Measurements from ENCODE around the gene ZCCHC7. TPM values are rescaled to one million over a fixed set of nuclear protein-coding genes. Genes with fewer than 3 reads are reported as not detected.
A peak's percentile ranks its signal among the peaks of the same experiment; 100 is the strongest.

Gene ZCCHC7
- total and polyA plus RNA-seq, 7 experiments from 2014 or later: 26.1 to 47.1 (median 40.3) TPM

DNA sequence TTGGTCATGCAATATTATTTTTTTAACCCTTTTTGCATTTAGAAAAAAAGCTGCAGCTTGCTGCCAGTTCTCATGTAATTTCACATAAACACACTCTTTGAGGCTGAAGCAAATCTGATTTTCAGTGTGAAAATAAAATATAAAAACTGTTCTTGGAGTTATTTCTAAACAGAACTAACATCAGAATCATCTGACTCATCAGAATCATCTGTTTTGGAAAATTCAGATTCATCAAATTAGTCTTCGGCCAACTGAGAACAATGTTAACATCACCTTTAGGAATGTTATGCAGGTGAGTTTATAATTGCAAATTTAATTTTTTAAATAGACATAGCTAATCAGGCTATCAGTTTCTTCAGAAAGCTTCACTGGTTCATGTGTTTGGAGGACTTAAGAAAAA lies 45.3 kb downstream of the ZCCHC7 start:
- H3K36me3 Mint-ChIP-seq: peaks cover 9 to 71% (median 48%) of the 10 kb centered on the region in 5 donors
- intact Hi-C loops (cut with micrococcal nuclease): no loop called here

DNA sequence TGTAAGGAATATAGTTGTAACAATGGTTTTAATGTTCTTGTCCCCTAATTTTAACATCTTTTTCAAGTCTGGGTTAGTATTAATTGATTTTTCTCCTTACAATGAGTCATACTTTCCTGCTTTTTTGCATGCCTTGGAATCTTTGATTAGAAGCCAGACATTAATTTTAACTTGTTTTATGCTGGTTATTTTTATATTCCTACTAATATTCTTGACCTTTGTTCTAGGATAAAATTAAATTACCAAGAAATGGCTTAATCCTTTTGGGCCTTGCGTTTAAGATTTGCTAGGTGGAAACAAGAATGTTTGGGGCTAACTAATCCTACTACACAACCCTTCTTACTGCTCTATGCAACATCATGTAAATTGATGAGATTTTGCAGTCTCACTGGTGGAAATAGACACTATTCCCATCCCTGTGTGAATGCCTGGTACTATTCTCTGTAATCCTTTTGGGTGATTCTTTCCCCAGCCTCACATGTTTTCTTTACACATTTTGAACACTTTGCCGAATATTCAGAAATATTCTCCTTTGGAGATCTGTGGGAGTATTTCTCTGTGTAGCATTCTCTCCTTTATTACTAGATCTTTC lies 47.2 kb downstream of the ZCCHC7 start:
- no peaks in the 10 kb centered on the region for H3K4me1 ChIP-seq (ENCODE audit: control insufficient read depth in 2 of 2, insufficient read depth in 2 of 2, low read length in 2 of 2)
- peaks cover 0 to 4% (median 0%) of the 10 kb centered on the region in 3 experiments for H3K36me3 ChIP-seq (ENCODE audit: control insufficient read depth in 2 of 3, insufficient read depth in 3 of 3, low read length in 3 of 3)
- Mint-ChIP-seq H3K9me3 (peaks cover 0 to 4% (median 0%) of the 10 kb centered on the region in 11 donors), H3K27ac (no peak overlapping the region), H3K27me3 (no peaks in the 10 kb centered on the region), H3K4me1 (peaks cover 0 to 54% (median 42%) of the 10 kb centered on the region in 7 donors), H3K4me3 (no peak overlapping the region), H3K36me3 (peaks cover 5 to 74% (median 52%) of the 10 kb centered on the region in 5 donors)
- ChIA-PET POLR2A (no interaction called here), CTCF (no interaction called here)
- H3K27ac ChIP-seq (ENCODE audit: low read depth, low read length): no peak overlapping the region
- no peaks in the 10 kb centered on the region for H3K9me3 ChIP-seq (ENCODE audit: control insufficient read depth in 2 of 3, low read length in 3 of 3)
- intact Hi-C loops (cut with micrococcal nuclease): no loop called here
- H3K4me3 ChIP-seq (ENCODE audit: low read length): no peak overlapping the region
- no peaks in the 10 kb centered on the region for H3K27me3 ChIP-seq (ENCODE audit: control insufficient read depth in 2 of 2, insufficient read depth in 2 of 2, low read length in 2 of 2)
- ATAC-seq (no peak), DNase-seq (no peak)

More for the DNA sequence above, 45.3 kb downstream of the ZCCHC7 start:
- POLR2A ChIA-PET: no interaction called here
- ATAC-seq (no peak), DNase-seq (no peak)
- Histone ChIP-seq H3K27ac (ENCODE audit: low read depth, low read length) (no peak overlapping the region), H3K4me1 (ENCODE audit: control insufficient read depth in 2 of 2, insufficient read depth in 2 of 2, low read length in 2 of 2) (no peaks in the 10 kb centered on the region), H3K36me3 (ENCODE audit: control insufficient read depth in 2 of 3, insufficient read depth in 3 of 3, low read length in 3 of 3) (peaks cover 0 to 4% (median 0%) of the 10 kb centered on the region in 3 experiments), H3K9me3 (ENCODE audit: control insufficient read depth in 2 of 3, low read length in 3 of 3) (no peaks in the 10 kb centered on the region), H3K27me3 (ENCODE audit: control insufficient read depth in 2 of 2, insufficient read depth in 2 of 2, low read length in 2 of 2) (no peaks in the 10 kb centered on the region), H3K4me3 (ENCODE audit: low read length) (no peak overlapping the region)
- H3K27me3 Mint-ChIP-seq: no peaks in the 10 kb centered on the region
- no peak overlapping the region for H3K4me3 Mint-ChIP-seq
- peak overlapping the region in 1 of 9 donors; percentile 41 for H3K27ac Mint-ChIP-seq
- CTCF ChIA-PET: no interaction called here
- H3K4me1 Mint-ChIP-seq: peaks cover 0 to 45% (median 30%) of the 10 kb centered on the region in 7 donors
- H3K9me3 Mint-ChIP-seq: peaks cover 0 to 4% (median 0%) of the 10 kb centered on the region in 11 donors

DNA sequence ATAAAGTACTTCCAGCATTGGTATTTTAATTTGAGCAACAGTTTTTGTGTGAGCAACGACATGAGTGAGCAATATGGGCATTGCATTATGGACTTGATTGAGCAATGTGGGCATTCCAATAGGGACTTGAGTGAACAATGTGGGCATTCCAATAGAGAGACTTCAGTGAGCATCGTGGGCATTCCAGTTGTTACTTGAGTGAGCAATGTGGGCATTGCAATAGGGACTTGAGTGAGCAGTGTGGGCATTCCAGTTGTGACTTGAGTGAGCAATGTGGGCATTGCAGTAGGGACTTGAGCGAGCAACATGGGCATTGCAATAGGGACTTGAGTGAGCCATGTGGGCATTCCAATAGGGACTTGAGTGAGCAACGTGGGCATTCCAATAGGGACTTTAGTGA lies 52.2 kb downstream of the ZCCHC7 start:
- peaks cover 4 to 40% (median 31%) of the 10 kb centered on the region in 7 donors for H3K4me1 Mint-ChIP-seq
- POLR2A ChIA-PET: no interaction called here
- H3K27ac Mint-ChIP-seq: peak overlapping the region in 1 of 9 donors; percentile 12
- ATAC-seq: no peak
- no peaks in the 10 kb centered on the region for H3K9me3 Mint-ChIP-seq
- no peak overlapping the region for H3K4me3 Mint-ChIP-seq
- CTCF ChIA-PET: no interaction called here
- Histone ChIP-seq H3K4me3 (ENCODE audit: low read length) (no peak overlapping the region), H3K9me3 (ENCODE audit: control insufficient read depth in 2 of 3, low read length in 3 of 3) (no peaks in the 10 kb centered on the region), H3K36me3 (ENCODE audit: control insufficient read depth in 2 of 3, insufficient read depth in 3 of 3, low read length in 3 of 3) (peaks cover 0 to 4% (median 0%) of the 10 kb centered on the region in 3 experiments), H3K27ac (ENCODE audit: low read depth, low read length) (no peak overlapping the region), H3K27me3 (ENCODE audit: control insufficient read depth in 2 of 2, insufficient read depth in 2 of 2, low read length in 2 of 2) (no peaks in the 10 kb centered on the region), H3K4me1 (ENCODE audit: control insufficient read depth in 2 of 2, insufficient read depth in 2 of 2, low read length in 2 of 2) (no peaks in the 10 kb centered on the region)
- intact Hi-C loops (cut with micrococcal nuclease): no loop called here
- peaks cover 0 to 63% (median 40%) of the 10 kb centered on the region in 5 donors for H3K36me3 Mint-ChIP-seq
- no peak for DNase-seq
- H3K27me3 Mint-ChIP-seq: no peaks in the 10 kb centered on the region

DNA sequence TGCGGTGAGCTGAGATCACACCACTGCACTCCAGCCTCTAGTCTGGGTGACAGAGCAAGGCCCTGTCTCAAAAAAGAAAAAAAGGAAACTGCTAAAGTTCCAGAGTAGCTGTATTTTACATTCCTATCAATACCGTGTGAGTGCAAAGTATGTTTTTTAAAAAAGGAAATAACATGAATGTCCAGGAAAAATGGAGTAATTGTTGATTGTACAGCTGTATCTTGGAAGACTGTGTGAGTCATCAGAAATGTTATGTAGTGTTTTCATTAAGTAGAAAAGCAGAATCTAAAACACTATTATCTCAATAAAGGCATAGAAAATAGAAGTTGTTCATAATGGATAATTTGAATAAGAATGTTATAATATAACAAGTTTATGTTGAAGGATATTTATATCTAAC lies 53.9 kb downstream of the ZCCHC7 start:
- Mint-ChIP-seq H3K4me1 (peaks cover 0 to 48% (median 32%) of the 10 kb centered on the region in 7 donors), H3K36me3 (peaks cover 0 to 47% (median 24%) of the 10 kb centered on the region in 5 donors), H3K27ac (no peak overlapping the region), H3K27me3 (no peaks in the 10 kb centered on the region), H3K4me3 (no peak overlapping the region), H3K9me3 (no peaks in the 10 kb centered on the region)
- no peak for DNase-seq
- intact Hi-C loops (cut with micrococcal nuclease): no loop called here
- POLR2A ChIA-PET: interaction anchor here (0.6 kb wide), 1 partner anchor 16 kb away, joined by 3 read pairs; no protein-coding TSS in a partner anchor
- H3K4me3 ChIP-seq (ENCODE audit: low read length): no peak overlapping the region
- CTCF ChIA-PET: no interaction called here
- H3K9me3 ChIP-seq (ENCODE audit: control insufficient read depth in 2 of 3, low read length in 3 of 3): no peaks in the 10 kb centered on the region
- H3K27me3 ChIP-seq (ENCODE audit: control insufficient read depth in 2 of 2, insufficient read depth in 2 of 2, low read length in 2 of 2): no peaks in the 10 kb centered on the region
- no peak for ATAC-seq
- peaks cover 0 to 4% (median 0%) of the 10 kb centered on the region in 3 experiments for H3K36me3 ChIP-seq (ENCODE audit: control insufficient read depth in 2 of 3, insufficient read depth in 3 of 3, low read length in 3 of 3)
- no peak overlapping the region for H3K27ac ChIP-seq (ENCODE audit: low read depth, low read length)
- H3K4me1 ChIP-seq (ENCODE audit: control insufficient read depth in 2 of 2, insufficient read depth in 2 of 2, low read length in 2 of 2): no peaks in the 10 kb centered on the region

DNA sequence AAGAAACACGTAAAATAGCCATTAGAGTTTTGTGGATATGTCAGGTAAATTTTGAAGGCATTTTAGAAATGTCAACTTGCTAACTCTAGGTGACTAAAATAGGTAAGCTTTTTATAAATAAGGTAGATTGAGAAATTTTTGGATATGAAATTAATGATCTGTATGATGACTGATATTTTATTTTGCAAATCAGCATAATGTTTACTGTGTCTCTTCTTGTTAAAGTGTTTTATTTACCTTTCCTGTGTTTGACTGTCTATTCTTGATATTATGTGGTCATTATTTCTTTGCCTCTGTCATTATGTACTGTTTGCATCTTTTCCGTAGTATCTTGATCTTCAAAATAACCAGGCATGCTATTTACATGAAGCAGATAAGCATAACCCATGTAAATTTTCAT lies 58.4 kb downstream of the ZCCHC7 start:
- CTCF ChIA-PET: no interaction called here
- intact Hi-C loops (cut with micrococcal nuclease): no loop called here

DNA sequence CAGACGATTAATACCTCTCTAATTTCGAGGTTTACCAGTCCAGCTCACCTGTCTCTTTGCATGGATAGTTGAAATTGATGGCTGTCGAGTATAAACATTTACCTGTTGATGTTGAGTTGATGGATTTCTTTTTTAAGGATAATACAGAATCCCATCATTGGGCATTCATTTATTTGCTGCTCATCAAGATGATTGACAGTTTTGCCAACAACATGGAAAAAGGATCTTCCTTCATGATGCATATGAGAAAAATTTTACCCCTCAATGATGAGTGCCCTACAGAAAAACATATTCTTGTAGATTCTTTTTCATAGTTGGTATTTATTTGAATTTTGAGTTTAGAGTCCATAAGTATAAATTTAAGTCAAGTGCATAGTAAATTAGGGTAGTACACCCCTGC lies 59.2 kb downstream of the ZCCHC7 start:
- Histone ChIP-seq H3K27me3 (ENCODE audit: control insufficient read depth in 2 of 2, insufficient read depth in 2 of 2, low read length in 2 of 2) (no peaks in the 10 kb centered on the region), H3K9me3 (ENCODE audit: control insufficient read depth in 2 of 3, low read length in 3 of 3) (no peaks in the 10 kb centered on the region), H3K36me3 (ENCODE audit: control insufficient read depth in 2 of 3, insufficient read depth in 3 of 3, low read length in 3 of 3) (no peaks in the 10 kb centered on the region), H3K4me1 (ENCODE audit: control insufficient read depth in 2 of 2, insufficient read depth in 2 of 2, low read length in 2 of 2) (no peaks in the 10 kb centered on the region), H3K4me3 (ENCODE audit: low read length) (no peak overlapping the region), H3K27ac (ENCODE audit: low read depth, low read length) (no peak overlapping the region)
- Mint-ChIP-seq H3K4me3 (no peak overlapping the region), H3K27me3 (no peaks in the 10 kb centered on the region), H3K9me3 (peaks cover 0 to 8% (median 3%) of the 10 kb centered on the region in 11 donors), H3K27ac (no peak overlapping the region), H3K4me1 (peaks cover 0 to 46% (median 31%) of the 10 kb centered on the region in 7 donors), H3K36me3 (peaks cover 6 to 39% (median 27%) of the 10 kb centered on the region in 5 donors)
- intact Hi-C loops (cut with micrococcal nuclease): no loop called here
- DNase-seq (no peak), ATAC-seq (no peak)
- ChIA-PET CTCF (no interaction called here), POLR2A (interaction anchor here (0.7 kb wide), 1 partner anchor 81 kb away, joined by 3 read pairs; no protein-coding TSS in a partner anchor)

More for the DNA sequence above, 58.4 kb downstream of the ZCCHC7 start:
- Histone ChIP-seq H3K9me3 (ENCODE audit: control insufficient read depth in 2 of 3, low read length in 3 of 3) (no peaks in the 10 kb centered on the region), H3K4me1 (ENCODE audit: control insufficient read depth in 2 of 2, insufficient read depth in 2 of 2, low read length in 2 of 2) (no peaks in the 10 kb centered on the region), H3K27me3 (ENCODE audit: control insufficient read depth in 2 of 2, insufficient read depth in 2 of 2, low read length in 2 of 2) (no peaks in the 10 kb centered on the region), H3K4me3 (ENCODE audit: low read length) (no peak overlapping the region), H3K27ac (ENCODE audit: low read depth, low read length) (no peak overlapping the region), H3K36me3 (ENCODE audit: control insufficient read depth in 2 of 3, insufficient read depth in 3 of 3, low read length in 3 of 3) (no peaks in the 10 kb centered on the region)
- Mint-ChIP-seq H3K36me3 (peaks cover 6 to 35% (median 23%) of the 10 kb centered on the region in 5 donors), H3K4me1 (peaks cover 0 to 39% (median 23%) of the 10 kb centered on the region in 7 donors), H3K27ac (no peak overlapping the region), H3K4me3 (no peak overlapping the region), H3K9me3 (peaks cover 0 to 8% (median 2%) of the 10 kb centered on the region in 11 donors), H3K27me3 (no peaks in the 10 kb centered on the region)
- DNase-seq (no peak), ATAC-seq (no peak)
- POLR2A ChIA-PET: no interaction called here

DNA sequence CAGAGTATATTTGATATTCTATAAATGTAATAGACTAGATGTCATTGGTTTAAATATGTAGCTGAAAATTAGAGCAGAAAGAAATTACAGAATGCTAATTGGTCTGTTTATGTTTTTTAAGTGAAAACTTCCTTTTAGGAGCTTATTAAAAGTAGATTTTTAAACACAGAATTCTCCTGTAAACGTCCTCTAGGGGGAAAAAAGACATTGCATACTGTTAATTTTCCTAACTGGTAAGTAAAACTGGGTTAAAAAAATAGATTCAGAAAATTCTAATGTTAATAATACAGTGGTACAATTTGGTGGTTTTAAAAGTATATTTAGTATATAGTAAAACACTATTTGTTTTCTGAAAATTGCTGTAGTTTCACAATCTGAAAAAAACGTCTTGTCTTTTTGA lies 59.8 kb downstream of the ZCCHC7 start:
- no peaks in the 10 kb centered on the region for H3K9me3 ChIP-seq (ENCODE audit: control insufficient read depth in 2 of 3, low read length in 3 of 3)
- Mint-ChIP-seq H3K27ac (no peak overlapping the region), H3K36me3 (peaks cover 6 to 41% (median 32%) of the 10 kb centered on the region in 5 donors), H3K4me3 (no peak overlapping the region), H3K27me3 (no peaks in the 10 kb centered on the region), H3K9me3 (peaks cover 0 to 10% (median 3%) of the 10 kb centered on the region in 11 donors), H3K4me1 (peaks cover 0 to 51% (median 33%) of the 10 kb centered on the region in 7 donors)
- no peak overlapping the region for H3K27ac ChIP-seq (ENCODE audit: low read depth, low read length)
- ChIA-PET POLR2A (interaction anchor here (0.7 kb wide), 1 partner anchor 80 kb away, joined by 3 read pairs; no protein-coding TSS in a partner anchor), CTCF (no interaction called here)
- no peak for ATAC-seq
- H3K36me3 ChIP-seq (ENCODE audit: control insufficient read depth in 2 of 3, insufficient read depth in 3 of 3, low read length in 3 of 3): no peaks in the 10 kb centered on the region
- no peak for DNase-seq
- H3K4me3 ChIP-seq (ENCODE audit: low read length): no peak overlapping the region
- intact Hi-C loops (cut with micrococcal nuclease): no loop called here
- H3K27me3 ChIP-seq (ENCODE audit: control insufficient read depth in 2 of 2, insufficient read depth in 2 of 2, low read length in 2 of 2): no peaks in the 10 kb centered on the region
- H3K4me1 ChIP-seq (ENCODE audit: control insufficient read depth in 2 of 2, insufficient read depth in 2 of 2, low read length in 2 of 2): no peaks in the 10 kb centered on the region
